GM12873 (cell line): ENCODE results near the gene ICAM2.

Experiments used
- CTCF ChIP-seq: IDR thresholded peaks from 2 replicates; pipeline ENCODE4 v1.5.1; 2012; ENCODE audit warnings: low read depth, mild to moderate bottlenecking, moderate library complexity, low read length, control low read depth; ENCODE audit not compliant: insufficient read depth; ENCODE audit errors: missing control alignments

The ICAM2 gene

GRCh38 chr17:63997341-63998048, 22.9 kb downstream of the ICAM2 start:
- no peak for TF ChIP-seq CTCF

- no peak for TF ChIP-seq CTCF
Observed at GRCh38 chr17:63996430-63997182, 23.8 kb downstream of the ICAM2 start.

GRCh38 chr17:63995626-63996025, 24.8 kb downstream of the ICAM2 start:
- no peak for TF ChIP-seq CTCF

GRCh38 chr17:63993368-63993985, 27.0 kb downstream of the ICAM2 start:
- no peak for TF ChIP-seq CTCF

GRCh38 chr17:63991611-63992010, 28.8 kb downstream of the ICAM2 start:
- TF ChIP-seq CTCF, result no peak

GRCh38 chr17:63989622-63990345, 30.6 kb downstream of the ICAM2 start:
- TF ChIP-seq CTCF, result no peak
